NCI-H2196 (cell line): ENCODE results near the gene NEMF.
"Not testable (repeated sequence)": the region's sequence is repeated elsewhere in the genome, so short reads cannot be mapped to it uniquely, and the experiment has no call there.

Experiments used
- DNase-seq: peaks from one replicate; lab custom pipeline; 2025; ENCODE audit not compliant: unreplicated experiment; lab: John Stamatoyannopoulos, UW

NEMF gene

GRCh38 chr14:49880267-49881064 lies 27.9 kb upstream of the NEMF start:
- DNase-seq: no peak

GRCh38 chr14:49879646-49880204 lies 27.1 kb upstream of the NEMF start:
- peak; percentile 19 for DNase-seq

- DNase-seq: no peak
Observed at GRCh38 chr14:49876563-49877127, 24.1 kb upstream of the NEMF start.

- no peak for DNase-seq
Observed at GRCh38 chr14:49875640-49876198, 23.1 kb upstream of the NEMF start.

- DNase-seq: not testable (repeated sequence)
Observed at GRCh38 chr14:49873548-49873947, 21.0 kb upstream of the NEMF start.

GRCh38 chr14:49870908-49871307 lies 18.3 kb upstream of the NEMF start:
- no peak for DNase-seq

- no peak for DNase-seq
Observed at GRCh38 chr14:49868720-49869114, 16.1 kb upstream of the NEMF start.

- peak; percentile 86 for DNase-seq
Observed at GRCh38 chr14:49867831-49868719, 15.5 kb upstream of the NEMF start.

GRCh38 chr14:49865431-49865859 lies 12.9 kb upstream of the NEMF start:
- peak; percentile 75 for DNase-seq

- no peak for DNase-seq
Observed at GRCh38 chr14:49863487-49864281, 11.1 kb upstream of the NEMF start.

GRCh38 chr14:49862089-49862673 lies 9.6 kb upstream of the NEMF start:
- peak; percentile 81 for DNase-seq

- peak; percentile 39 for DNase-seq
Observed at GRCh38 chr14:49861699-49862088, 9.1 kb upstream of the NEMF start.

- DNase-seq: no peak
Observed at GRCh38 chr14:49860988-49861698, 8.6 kb upstream of the NEMF start.

GRCh38 chr14:49858383-49858782 lies 5.8 kb upstream of the NEMF start:
- DNase-seq: peak; percentile 6

- no peak for DNase-seq
Observed at GRCh38 chr14:49857427-49858003, 4.9 kb upstream of the NEMF start.

- DNase-seq: peak; percentile 84
Observed at GRCh38 chr14:49853572-49854375, 1.2 kb upstream of the NEMF start.

GRCh38 chr14:49853158-49853477 lies 530 bp upstream of the NEMF start:
- no peak for DNase-seq

- no peak for DNase-seq
Observed at GRCh38 chr14:49851813-49852212, 775 bp downstream of the NEMF start.
